OCI-LY1 (cell line): ENCODE results near the gene CDK16.

Experiments used
- H2AFZ ChIP-seq: fragments of 200-600 bp; sonication (generic), shearing (Covaris generic); 2 replicates; pipeline ENCODE4 v1.6.0; 2014; ENCODE audit warnings: antibody characterized with exemption, mild to moderate bottlenecking, low read length
- H3F3A ChIP-seq: fragments of 200-600 bp; sonication (generic), shearing (Covaris generic); 2 replicates; pipeline ENCODE4 v1.6.0; 2014; ENCODE audit warnings: mild to moderate bottlenecking, antibody characterized with exemption, low read length, moderate library complexity; ENCODE audit not compliant: insufficient read depth
- H3K27ac ChIP-seq: fragments of 200-600 bp; sonication (generic); 2 replicates; pipeline ENCODE4 v1.5.1; 2014; ENCODE audit warnings: low read length, mixed run types, mild to moderate bottlenecking, low read depth; ENCODE audit not compliant: poor library complexity, severe bottlenecking
- H3K27me3 ChIP-seq: fragments of 200-600 bp; sonication (generic); 2 replicates; pipeline ENCODE4 v1.6.0; 2014; ENCODE audit warnings: antibody characterized with exemption, mild to moderate bottlenecking, low read length, moderate library complexity; ENCODE audit not compliant: insufficient read depth
- H3K36me3 ChIP-seq: fragments of 200-600 bp; sonication (generic); 2 replicates; pipeline ENCODE4 v1.6.1; 2014; ENCODE audit warnings: mild to moderate bottlenecking, antibody characterized with exemption, low read length, moderate library complexity, mixed read lengths; ENCODE audit not compliant: insufficient read depth
- H3K4me1 ChIP-seq: fragments of 200-600 bp; sonication (generic); 2 replicates; pipeline ENCODE4 v1.5.1; 2014; ENCODE audit warnings: mild to moderate bottlenecking, low read length, moderate library complexity; ENCODE audit not compliant: insufficient read depth, severe bottlenecking
- H3K4me2 ChIP-seq: fragments of 200-600 bp; sonication (generic), shearing (Covaris generic); 2 replicates; pipeline ENCODE4 v1.6.1; 2014; ENCODE audit warnings: low read length
- H3K4me3 ChIP-seq: fragments of 200-600 bp; sonication (generic); 2 replicates; pipeline ENCODE4 v1.5.1; 2014; ENCODE audit warnings: low read length, low read depth, mild to moderate bottlenecking, mixed read lengths; ENCODE audit not compliant: poor library complexity, severe bottlenecking
- H3K79me2 ChIP-seq: fragments of 200-600 bp; shearing (Covaris generic); 2 replicates; pipeline ENCODE4 v1.6.1; 2016; ENCODE audit warnings: mixed run types, low read length, mixed read lengths; ENCODE audit not compliant: insufficient read depth
- H3K9ac ChIP-seq: fragments of 200-600 bp; sonication (generic), shearing (Covaris generic); 2 replicates; pipeline ENCODE4 v1.6.1; 2014; ENCODE audit warnings: mild to moderate bottlenecking, low read length, mixed read lengths
- H3K9me2 ChIP-seq: fragments of 200-600 bp; sonication (generic), shearing (Covaris generic); 2 replicates; pipeline ENCODE4 v1.6.1; 2014; ENCODE audit warnings: low read depth, mild to moderate bottlenecking, low read length, mixed read lengths
- H3K9me3 ChIP-seq: fragments of 200-600 bp; shearing (Covaris generic); 2 replicates; pipeline ENCODE4 v1.6.1; 2014; ENCODE audit warnings: low read length, mixed read lengths
- H4K20me1 ChIP-seq: fragments of 200-600 bp; sonication (generic), shearing (Covaris generic); 2 replicates; pipeline ENCODE4 v1.6.0; 2016; ENCODE audit warnings: mild to moderate bottlenecking, low read length; ENCODE audit not compliant: insufficient read depth
- EZH2 ChIP-seq: fragments of 200-600 bp; sonication (generic), shearing (Covaris generic); IDR thresholded peaks from 2 replicates; pipeline ENCODE4 v1.8.0; 2017; ENCODE audit warnings: borderline replicate concordance, mixed run types, mild to moderate bottlenecking, antibody characterized with exemption, low read length, moderate library complexity, mixed read lengths
- TF ChIP-seq, protein P1 (sequence below): fragments of 200-600 bp; sonication (generic), shearing (Covaris generic); IDR thresholded peaks from 2 replicates; pipeline ENCODE4 v1.5.1; 2017; ENCODE audit warnings: mild to moderate bottlenecking, antibody characterized with exemption, low read length, moderate library complexity, mixed read lengths

The CDK16 gene

DNA sequence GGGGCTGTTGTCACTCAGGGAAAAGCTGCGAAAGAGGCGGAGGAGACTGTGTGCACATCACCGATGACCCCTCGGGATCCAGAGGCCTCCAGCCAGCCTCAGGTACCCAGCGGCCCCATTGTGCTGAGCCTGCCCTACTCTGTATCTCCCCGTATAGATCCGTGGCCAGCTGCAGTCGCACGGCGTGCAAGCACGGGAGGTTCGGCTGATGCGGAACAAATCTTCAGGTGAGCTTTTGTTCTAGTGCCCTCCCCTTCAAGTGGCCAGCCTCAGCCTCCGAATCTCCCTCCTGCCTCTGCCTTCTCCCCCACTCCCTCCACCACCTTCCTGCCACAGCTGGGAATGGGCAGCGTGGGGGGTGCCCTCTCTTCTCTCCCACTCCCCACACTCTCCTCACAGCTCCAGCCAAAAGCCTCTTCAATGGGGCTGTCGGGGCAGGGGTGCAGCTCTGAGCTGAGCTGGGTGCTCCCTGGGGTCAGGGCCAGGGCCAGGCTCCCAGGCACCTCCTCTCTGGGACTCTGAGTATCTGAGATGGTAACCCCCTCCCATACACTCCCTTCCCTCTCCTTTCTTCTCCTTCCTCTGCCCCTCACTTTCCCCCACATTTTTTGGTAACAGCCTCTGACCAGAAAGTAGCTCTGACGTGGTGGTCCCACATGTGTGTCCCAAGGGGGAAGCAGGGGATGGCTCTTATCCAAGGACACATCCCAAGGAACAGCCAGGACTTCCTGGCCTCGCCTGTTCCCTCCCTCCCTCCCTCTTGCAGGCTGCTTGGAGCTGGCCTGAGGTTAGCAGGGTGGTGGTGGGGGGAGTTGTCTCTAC, 45.3 kb upstream of the CDK16 start:
- Histone ChIP-seq H3K36me3 (peaks cover 70% of the 10 kb centered on the region), H3K79me2 (no peaks in the 10 kb centered on the region)
- TF ChIP-seq EZH2: no peak
- TF ChIP-seq, protein P1, sequence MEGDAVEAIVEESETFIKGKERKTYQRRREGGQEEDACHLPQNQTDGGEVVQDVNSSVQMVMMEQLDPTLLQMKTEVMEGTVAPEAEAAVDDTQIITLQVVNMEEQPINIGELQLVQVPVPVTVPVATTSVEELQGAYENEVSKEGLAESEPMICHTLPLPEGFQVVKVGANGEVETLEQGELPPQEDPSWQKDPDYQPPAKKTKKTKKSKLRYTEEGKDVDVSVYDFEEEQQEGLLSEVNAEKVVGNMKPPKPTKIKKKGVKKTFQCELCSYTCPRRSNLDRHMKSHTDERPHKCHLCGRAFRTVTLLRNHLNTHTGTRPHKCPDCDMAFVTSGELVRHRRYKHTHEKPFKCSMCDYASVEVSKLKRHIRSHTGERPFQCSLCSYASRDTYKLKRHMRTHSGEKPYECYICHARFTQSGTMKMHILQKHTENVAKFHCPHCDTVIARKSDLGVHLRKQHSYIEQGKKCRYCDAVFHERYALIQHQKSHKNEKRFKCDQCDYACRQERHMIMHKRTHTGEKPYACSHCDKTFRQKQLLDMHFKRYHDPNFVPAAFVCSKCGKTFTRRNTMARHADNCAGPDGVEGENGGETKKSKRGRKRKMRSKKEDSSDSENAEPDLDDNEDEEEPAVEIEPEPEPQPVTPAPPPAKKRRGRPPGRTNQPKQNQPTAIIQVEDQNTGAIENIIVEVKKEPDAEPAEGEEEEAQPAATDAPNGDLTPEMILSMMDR: no peak

DNA sequence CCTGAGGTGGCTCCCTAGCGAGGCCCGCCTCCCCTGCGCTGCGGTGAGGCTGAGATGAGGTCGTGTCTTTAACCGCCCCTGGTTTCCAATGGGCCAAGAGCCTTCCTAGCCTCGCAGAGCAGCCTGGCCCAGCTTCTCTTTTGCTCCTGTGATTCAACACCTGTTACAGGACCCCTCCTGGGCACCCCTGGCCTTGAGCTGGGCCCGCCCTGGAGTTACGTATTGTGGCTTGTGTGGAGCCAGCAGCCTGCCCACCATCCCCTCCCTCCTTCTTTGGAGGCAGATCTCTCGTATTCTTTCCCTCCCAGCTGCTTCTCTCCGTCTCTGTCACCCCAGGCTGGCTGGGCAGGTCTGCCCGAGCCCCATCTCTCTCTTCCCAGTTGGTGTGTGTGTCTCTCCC, 44.1 kb upstream of the CDK16 start:
- Histone ChIP-seq H3K4me1 (no peaks in the 10 kb centered on the region), H3K27ac (no peak overlapping the region), H3K9me2 (no peaks in the 10 kb centered on the region), H3K27me3 (no peaks in the 10 kb centered on the region), H3F3A (no peaks in the 10 kb centered on the region), H2AFZ (no peak overlapping the region), H3K36me3 (peaks cover 64% of the 10 kb centered on the region), H3K79me2 (no peaks in the 10 kb centered on the region), H3K9ac (no peak overlapping the region), H3K4me3 (no peak overlapping the region), H3K9me3 (no peaks in the 10 kb centered on the region), H4K20me1 (no peaks in the 10 kb centered on the region), H3K4me2 (no peak overlapping the region)
- no peak for TF ChIP-seq EZH2
- TF ChIP-seq, protein P1: no peak

More for the DNA sequence above, 45.3 kb upstream of the CDK16 start:
- Histone ChIP-seq H4K20me1 (no peaks in the 10 kb centered on the region), H3K4me2 (no peak overlapping the region), H3K4me3 (no peak overlapping the region), H3K9ac (no peak overlapping the region), H3K27me3 (no peaks in the 10 kb centered on the region), H3K27ac (no peak overlapping the region), H3K9me3 (no peaks in the 10 kb centered on the region), H3F3A (no peaks in the 10 kb centered on the region), H3K4me1 (no peaks in the 10 kb centered on the region), H3K9me2 (no peaks in the 10 kb centered on the region), H2AFZ (no peak overlapping the region)

DNA sequence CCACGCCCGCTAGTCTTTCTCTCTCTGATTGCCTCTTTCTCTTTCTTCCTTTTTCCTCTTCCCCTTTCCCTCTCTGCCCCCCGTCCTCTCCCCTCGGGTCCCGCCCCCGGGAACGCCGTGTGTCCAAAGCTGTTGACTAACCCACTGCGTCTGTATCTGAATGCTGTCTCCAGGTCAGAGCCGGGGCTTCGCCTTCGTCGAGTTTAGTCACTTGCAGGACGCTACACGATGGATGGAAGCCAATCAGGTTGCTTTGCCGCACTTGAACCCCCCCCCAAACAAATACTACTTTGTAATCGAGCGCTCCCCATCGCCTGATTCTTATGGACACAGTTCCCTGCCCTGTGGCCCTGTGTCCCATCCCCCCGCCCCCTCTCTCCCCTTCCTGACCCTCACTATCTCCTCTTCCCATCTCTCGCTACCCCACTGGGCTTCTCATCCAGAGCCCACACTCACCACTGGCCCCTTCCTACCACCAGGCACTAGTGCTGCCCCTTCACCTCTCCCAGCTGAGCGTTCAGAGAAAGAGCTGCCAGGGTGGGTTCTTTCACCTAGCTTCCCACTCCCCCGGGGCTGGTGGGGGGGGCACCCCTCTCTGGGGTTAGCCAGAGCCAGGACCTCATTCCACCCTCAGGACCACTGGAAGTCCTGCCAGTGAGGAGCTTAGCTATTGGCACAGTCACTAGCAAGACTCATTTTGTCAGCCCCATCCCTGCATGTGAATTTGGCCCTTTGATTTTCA, 43.5 kb upstream of the CDK16 start:
- H3K79me2 ChIP-seq: no peaks in the 10 kb centered on the region
- H3K27me3 ChIP-seq: no peaks in the 10 kb centered on the region
- H3K4me1 ChIP-seq: no peaks in the 10 kb centered on the region
- H4K20me1 ChIP-seq: no peaks in the 10 kb centered on the region
- no peak overlapping the region for H3K4me3 ChIP-seq
- no peaks in the 10 kb centered on the region for H3F3A ChIP-seq
- no peaks in the 10 kb centered on the region for H3K9me2 ChIP-seq
- no peak overlapping the region for H3K27ac ChIP-seq
- no peaks in the 10 kb centered on the region for H3K9me3 ChIP-seq
- H3K9ac ChIP-seq: no peak overlapping the region
- TF ChIP-seq EZH2: no peak
- TF ChIP-seq, protein P1: no peak
- no peak overlapping the region for H2AFZ ChIP-seq
- H3K36me3 ChIP-seq: peaks cover 61% of the 10 kb centered on the region
- no peak overlapping the region for H3K4me2 ChIP-seq
